Loucy (cell line): ENCODE results near the gene L3MBTL3.

ENCODE experiments used
- H2AFZ ChIP-seq: fragments of 200-600 bp; sonication (generic); 2 replicates; pipeline ENCODE4 v1.6.0; 2016; ENCODE audit warnings: antibody characterized with exemption, mild to moderate bottlenecking, low read length, moderate library complexity
- H3F3A ChIP-seq: fragments of 200-600 bp; 2 replicates; pipeline ENCODE4 v1.6.0; 2016; ENCODE audit warnings: antibody characterized with exemption, low read depth, mild to moderate bottlenecking
- H3K27me3 ChIP-seq: fragments of 200-600 bp; sonication (generic); 2 replicates; pipeline ENCODE4 v1.6.1; 2014; ENCODE audit warnings: low read length, mild to moderate bottlenecking; ENCODE audit not compliant: insufficient read depth, poor library complexity, severe bottlenecking
- H3K36me3 ChIP-seq: fragments of 200-600 bp; sonication (generic); 2 replicates; pipeline ENCODE4 v1.6.1; 2016; ENCODE audit warnings: low read length; ENCODE audit not compliant: insufficient read depth
- H3K4me1 ChIP-seq: fragments of 200-600 bp; sonication (generic); 2 replicates; pipeline ENCODE4 v1.5.1; 2014; ENCODE audit warnings: low read length, mild to moderate bottlenecking; ENCODE audit not compliant: insufficient read depth, poor library complexity, severe bottlenecking
- H3K4me2 ChIP-seq: fragments of 200-600 bp; sonication (generic); 2 replicates; pipeline ENCODE4 v1.6.0; 2014; ENCODE audit warnings: antibody characterized with exemption, low read length, low read depth, mild to moderate bottlenecking; ENCODE audit not compliant: poor library complexity, severe bottlenecking
- H3K4me3 ChIP-seq: fragments of 200-600 bp; sonication (generic); 2 replicates; pipeline ENCODE4 v1.5.1; 2014; ENCODE audit warnings: low read length, mild to moderate bottlenecking, mixed read lengths; ENCODE audit not compliant: poor library complexity, severe bottlenecking
- H3K79me2 ChIP-seq: fragments of 200-600 bp; sonication (generic); 2 replicates; pipeline ENCODE4 v1.6.1; 2014; ENCODE audit warnings: low read length; ENCODE audit not compliant: insufficient read depth
- H3K9ac ChIP-seq: fragments of 200-600 bp; sonication (generic); 2 replicates; pipeline ENCODE4 v1.6.0; 2014; ENCODE audit warnings: mild to moderate bottlenecking, low read depth, low read length, moderate library complexity; ENCODE audit not compliant: poor library complexity, severe bottlenecking
- H3K9me2 ChIP-seq: fragments of 200-600 bp; sonication (generic); replicated peaks from 2 replicates; pipeline ENCODE4 v1.6.1; 2016; ENCODE audit warnings: low read depth, low read length, mixed read lengths
- H3K9me3 ChIP-seq: fragments of 200-600 bp; sonication (generic); 2 replicates; pipeline ENCODE4 v1.6.1; 2014; ENCODE audit warnings: mild to moderate bottlenecking, antibody characterized with exemption, low read length, low read depth; ENCODE audit not compliant: insufficient read depth
- H4K20me1 ChIP-seq: fragments of 200-600 bp; sonication (generic); 2 replicates; pipeline ENCODE4 v1.6.0; 2014; ENCODE audit warnings: antibody characterized with exemption, low read length, mild to moderate bottlenecking; ENCODE audit not compliant: insufficient read depth, poor library complexity, severe bottlenecking
- EZH2phosphoT487 ChIP-seq: fragments of 200-600 bp; IDR thresholded peaks from 2 replicates; pipeline ENCODE4 v1.6.1; 2018; ENCODE audit warnings: antibody characterized with exemption, mild to moderate bottlenecking, moderate library complexity, borderline replicate concordance
- TF ChIP-seq, protein P1 (sequence below): fragments of 200-600 bp; sonication (generic); conservative IDR thresholded peaks from 2 replicates; pipeline ENCODE4 v1.5.1; 2014; ENCODE audit warnings: mild to moderate bottlenecking, antibody characterized with exemption, low read length

L3MBTL3 gene

DNA sequence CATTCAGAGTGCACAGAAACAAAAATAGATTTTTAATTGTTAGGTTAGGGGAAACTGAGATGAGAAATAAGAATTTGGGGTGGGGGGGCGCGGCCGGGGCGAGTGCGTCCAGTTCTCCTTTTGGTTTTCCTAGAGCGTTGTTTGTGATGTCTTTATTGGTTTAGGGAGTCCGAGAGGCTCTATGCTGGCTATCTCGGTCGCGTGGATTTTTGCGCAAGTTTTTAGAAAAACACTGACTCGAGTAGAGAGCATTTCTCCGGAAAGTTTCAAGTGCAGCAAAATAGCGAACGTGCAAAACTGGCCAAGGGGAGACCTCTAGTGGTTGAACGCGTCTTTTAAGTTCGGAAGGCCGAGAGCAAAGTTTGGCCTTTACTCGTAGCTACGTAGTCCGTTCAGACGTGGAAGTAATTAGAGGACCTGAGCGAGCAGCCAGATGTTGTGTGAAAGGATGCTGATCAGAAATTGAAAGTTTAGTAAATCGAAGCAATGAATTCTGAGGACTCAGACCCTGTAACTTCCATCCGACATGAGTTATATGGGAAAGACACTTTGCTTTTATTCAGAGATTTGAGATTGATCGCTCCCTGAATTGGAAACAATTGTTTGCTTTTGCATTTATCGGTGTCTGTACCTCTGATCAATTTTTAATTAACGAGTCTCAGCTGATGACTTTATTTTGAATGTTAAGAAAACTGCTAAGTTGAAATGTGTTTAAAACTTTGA, 2.7 kb downstream of the L3MBTL3 start:
- H4K20me1 ChIP-seq = no peaks in the 10 kb centered on the region
- peak overlapping the region; percentile 74 for H3K4me2 ChIP-seq
- peaks cover 13% of the 10 kb centered on the region; the same call in 1 of the 2 replicates for H3K79me2 ChIP-seq
- H2AFZ ChIP-seq = peak overlapping the region; percentile 80
- H3F3A ChIP-seq = no peaks in the 10 kb centered on the region
- no peaks in the 10 kb centered on the region for H3K36me3 ChIP-seq
- H3K9me3 ChIP-seq = no peaks in the 10 kb centered on the region
- no peaks in the 10 kb centered on the region for H3K9me2 ChIP-seq
- peaks cover 5% of the 10 kb centered on the region for H3K4me1 ChIP-seq
- TF ChIP-seq, protein P1, sequence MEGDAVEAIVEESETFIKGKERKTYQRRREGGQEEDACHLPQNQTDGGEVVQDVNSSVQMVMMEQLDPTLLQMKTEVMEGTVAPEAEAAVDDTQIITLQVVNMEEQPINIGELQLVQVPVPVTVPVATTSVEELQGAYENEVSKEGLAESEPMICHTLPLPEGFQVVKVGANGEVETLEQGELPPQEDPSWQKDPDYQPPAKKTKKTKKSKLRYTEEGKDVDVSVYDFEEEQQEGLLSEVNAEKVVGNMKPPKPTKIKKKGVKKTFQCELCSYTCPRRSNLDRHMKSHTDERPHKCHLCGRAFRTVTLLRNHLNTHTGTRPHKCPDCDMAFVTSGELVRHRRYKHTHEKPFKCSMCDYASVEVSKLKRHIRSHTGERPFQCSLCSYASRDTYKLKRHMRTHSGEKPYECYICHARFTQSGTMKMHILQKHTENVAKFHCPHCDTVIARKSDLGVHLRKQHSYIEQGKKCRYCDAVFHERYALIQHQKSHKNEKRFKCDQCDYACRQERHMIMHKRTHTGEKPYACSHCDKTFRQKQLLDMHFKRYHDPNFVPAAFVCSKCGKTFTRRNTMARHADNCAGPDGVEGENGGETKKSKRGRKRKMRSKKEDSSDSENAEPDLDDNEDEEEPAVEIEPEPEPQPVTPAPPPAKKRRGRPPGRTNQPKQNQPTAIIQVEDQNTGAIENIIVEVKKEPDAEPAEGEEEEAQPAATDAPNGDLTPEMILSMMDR = peak; percentile 84
- no peak for TF ChIP-seq EZH2phosphoT487
- no peaks in the 10 kb centered on the region for H3K27me3 ChIP-seq
- peak overlapping the region; percentile 77 for H3K4me3 ChIP-seq
- H3K9ac ChIP-seq = peak overlapping the region; percentile 67

- Histone ChIP-seq H3K9ac (no peak overlapping the region), H3K9me3 (no peaks in the 10 kb centered on the region), H3K79me2 (peaks cover 27% of the 10 kb centered on the region), H3K4me3 (no peak overlapping the region), H3K9me2 (no peaks in the 10 kb centered on the region), H3F3A (no peaks in the 10 kb centered on the region), H3K4me1 (peaks cover 6% of the 10 kb centered on the region), H3K4me2 (no peak overlapping the region), H3K36me3 (no peaks in the 10 kb centered on the region), H2AFZ (no peak overlapping the region), H3K27me3 (no peaks in the 10 kb centered on the region), H4K20me1 (peaks cover 6% of the 10 kb centered on the region)
- TF ChIP-seq EZH2phosphoT487 = no peak
- TF ChIP-seq, protein P1 = no peak
Observed at GRCh38 chr6:130026859-130027258, 8.5 kb downstream of the L3MBTL3 start.

- Histone ChIP-seq H3K27me3 (no peaks in the 10 kb centered on the region), H3K79me2 (peaks cover 22% of the 10 kb centered on the region), H3K4me3 (no peak overlapping the region), H3K4me2 (peak overlapping the region; percentile 0), H3F3A (no peaks in the 10 kb centered on the region), H3K9ac (no peak overlapping the region), H3K4me1 (peaks cover 6% of the 10 kb centered on the region), H3K9me3 (no peaks in the 10 kb centered on the region), H3K36me3 (no peaks in the 10 kb centered on the region), H3K9me2 (no peaks in the 10 kb centered on the region), H2AFZ (no peak overlapping the region), H4K20me1 (peaks cover 6% of the 10 kb centered on the region)
- TF ChIP-seq, protein P1 = no peak
- no peak for TF ChIP-seq EZH2phosphoT487
Observed at GRCh38 chr6:130027948-130028347, 9.6 kb downstream of the L3MBTL3 start.
